ENCODE data around the gene TXLNB.
"Not testable (repeated sequence)": the region's sequence is repeated elsewhere in the genome, so short reads cannot be mapped to it uniquely, and the experiment has no call there.

The TXLNB gene

DNA sequence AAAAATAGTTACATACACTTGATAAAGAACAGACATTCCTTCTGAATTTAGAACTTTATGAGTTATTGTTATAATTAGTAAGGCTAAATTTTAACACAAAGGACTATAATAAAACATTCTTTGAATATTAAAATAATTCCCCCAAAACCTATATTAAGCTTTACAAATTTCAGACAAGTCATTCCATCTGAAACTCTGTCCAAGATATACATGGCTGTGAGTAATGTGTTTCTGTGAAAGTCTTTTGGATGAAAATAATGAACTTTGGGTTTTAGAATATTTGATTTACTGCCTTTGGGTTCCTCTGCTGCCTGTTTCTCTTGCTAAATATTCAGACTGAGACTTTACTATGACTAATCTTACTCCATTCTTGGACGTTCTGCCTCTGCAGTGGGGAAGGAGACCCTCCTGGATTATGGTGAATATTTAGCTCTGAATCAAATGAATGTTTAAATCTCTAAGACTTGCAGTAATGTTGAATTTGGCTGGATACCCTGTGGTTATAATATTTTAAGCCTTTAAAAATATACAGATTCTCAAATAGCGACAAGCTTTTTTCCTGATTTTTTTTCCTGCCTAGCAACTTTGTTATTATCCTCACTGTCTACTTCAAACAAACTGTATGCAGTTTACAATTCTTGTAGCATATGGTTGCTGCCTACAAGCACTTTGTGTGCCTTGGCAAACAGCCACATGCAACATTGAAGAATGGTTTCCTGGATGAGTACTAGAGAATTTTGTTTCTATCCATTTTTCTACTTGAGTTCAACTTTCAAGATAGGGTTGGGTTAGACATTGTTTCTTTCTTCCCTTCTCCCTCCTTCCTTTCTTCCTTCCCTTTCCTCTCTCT, 51.4 kb downstream of the TXLNB start:
- no peaks in the 10 kb centered on the region for H3K27me3 Mint-ChIP-seq
- peaks cover 5% of the 10 kb centered on the region for H3K36me3 Mint-ChIP-seq
- H3K4me1 Mint-ChIP-seq: peaks cover 23% of the 10 kb centered on the region
- no peak overlapping the region for H3K4me3 Mint-ChIP-seq
- H3K27ac Mint-ChIP-seq: peak overlapping the region; percentile 15
- no peaks in the 10 kb centered on the region for H3K9me3 Mint-ChIP-seq

DNA sequence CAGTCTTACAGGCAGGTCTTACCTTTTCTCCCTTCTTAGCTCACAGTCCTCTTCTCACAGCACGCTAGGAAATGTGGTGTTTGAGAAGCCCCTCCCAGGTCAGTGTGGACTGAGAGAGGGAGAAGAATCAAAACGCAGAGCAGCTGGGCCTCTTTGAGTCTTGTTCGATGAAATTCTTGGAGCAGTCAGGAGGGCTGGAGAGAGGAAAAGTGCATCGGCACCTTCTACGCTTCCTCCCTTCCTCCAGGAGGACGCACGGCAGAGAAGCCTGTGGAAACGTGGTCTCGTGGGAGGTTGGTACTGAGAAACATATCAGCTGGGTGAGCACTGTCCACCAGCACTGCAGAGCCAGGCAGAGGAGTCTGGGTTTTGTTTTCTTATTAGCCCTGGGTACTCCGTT, 52.7 kb downstream of the TXLNB start:
- Mint-ChIP-seq H3K36me3 (peaks cover 3% of the 10 kb centered on the region), H3K9me3 (peaks cover 1% of the 10 kb centered on the region), H3K4me1 (peaks cover 14% of the 10 kb centered on the region), H3K27ac (peak overlapping the region; percentile 65), H3K4me3 (no peak overlapping the region), H3K27me3 (no peaks in the 10 kb centered on the region)

DNA sequence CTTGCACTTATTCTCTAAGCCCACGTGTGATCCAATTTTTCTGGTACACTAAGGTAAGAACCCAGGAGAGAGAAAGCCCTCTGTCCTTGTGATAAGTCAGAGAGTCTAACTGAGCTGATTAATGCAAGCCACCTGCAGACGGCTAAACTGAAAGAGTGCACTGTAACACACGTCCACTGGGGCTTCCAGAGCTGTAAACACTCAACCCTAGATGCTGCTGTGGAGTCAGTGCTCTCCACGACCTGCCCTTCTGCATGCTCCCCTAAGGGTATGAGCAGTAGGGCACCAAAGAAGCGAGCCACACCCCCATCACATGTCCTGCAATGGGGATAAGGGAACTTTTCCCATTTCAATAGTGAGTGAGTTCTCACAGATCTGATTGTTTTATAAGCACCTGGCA, 55.7 kb downstream of the TXLNB start:
- no peak overlapping the region for H3K27ac Mint-ChIP-seq
- H3K9me3 Mint-ChIP-seq: peaks cover 4% of the 10 kb centered on the region
- H3K4me3 Mint-ChIP-seq: no peak overlapping the region
- H3K4me1 Mint-ChIP-seq: peaks cover 14% of the 10 kb centered on the region
- no peaks in the 10 kb centered on the region for H3K27me3 Mint-ChIP-seq
- H3K36me3 Mint-ChIP-seq: peaks cover 3% of the 10 kb centered on the region

DNA sequence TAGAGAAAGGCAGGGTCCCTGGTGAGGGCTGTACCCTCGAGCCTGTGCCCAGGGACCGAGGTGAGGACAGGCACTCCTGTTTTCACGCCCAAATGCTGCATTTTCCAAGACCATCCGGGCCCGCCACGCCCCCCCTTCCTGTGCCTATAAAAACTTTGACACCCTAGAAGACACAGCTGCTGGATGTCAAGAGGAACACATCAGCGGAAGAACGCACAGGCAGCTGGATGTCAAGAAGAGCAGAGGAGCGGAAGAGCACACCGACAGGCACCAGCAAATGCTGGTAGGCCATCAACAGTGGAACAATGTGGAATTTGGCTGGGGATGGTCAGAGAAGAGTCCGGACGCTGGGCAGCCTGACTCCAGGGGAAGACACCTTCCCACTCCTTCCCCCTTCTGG, 56.1 kb downstream of the TXLNB start:
- H3K27ac Mint-ChIP-seq: no peak overlapping the region
- H3K36me3 Mint-ChIP-seq: peaks cover 3% of the 10 kb centered on the region
- H3K9me3 Mint-ChIP-seq: peaks cover 4% of the 10 kb centered on the region
- H3K4me1 Mint-ChIP-seq: peaks cover 14% of the 10 kb centered on the region
- no peaks in the 10 kb centered on the region for H3K27me3 Mint-ChIP-seq
- H3K4me3 Mint-ChIP-seq: no peak overlapping the region

DNA sequence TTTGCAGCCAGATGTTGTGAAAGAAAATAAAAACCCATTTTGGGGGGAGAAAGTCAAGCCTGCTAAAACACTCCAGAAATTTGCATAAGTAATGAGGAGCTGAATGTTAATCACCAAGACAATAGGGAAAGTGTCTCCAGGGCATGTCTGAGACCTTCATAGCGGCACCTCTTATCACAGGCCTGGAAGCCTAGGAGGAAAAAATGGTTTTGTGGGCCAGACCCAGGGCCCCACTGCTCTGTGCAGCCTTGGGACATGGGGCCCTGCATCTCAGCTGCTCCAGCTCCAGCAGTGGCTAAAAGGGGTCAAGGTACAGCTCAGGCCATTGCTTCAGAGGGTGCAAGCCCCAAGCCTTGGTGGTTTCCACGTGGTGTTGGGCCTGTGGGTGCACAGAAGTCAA, 57.6 kb downstream of the TXLNB start:
- not testable (repeated sequence) for H3K9me3 Mint-ChIP-seq, H3K4me3 Mint-ChIP-seq, H3K27ac Mint-ChIP-seq, H3K27me3 Mint-ChIP-seq, H3K36me3 Mint-ChIP-seq
- peaks cover 17% of the 10 kb centered on the region for H3K4me1 Mint-ChIP-seq

DNA sequence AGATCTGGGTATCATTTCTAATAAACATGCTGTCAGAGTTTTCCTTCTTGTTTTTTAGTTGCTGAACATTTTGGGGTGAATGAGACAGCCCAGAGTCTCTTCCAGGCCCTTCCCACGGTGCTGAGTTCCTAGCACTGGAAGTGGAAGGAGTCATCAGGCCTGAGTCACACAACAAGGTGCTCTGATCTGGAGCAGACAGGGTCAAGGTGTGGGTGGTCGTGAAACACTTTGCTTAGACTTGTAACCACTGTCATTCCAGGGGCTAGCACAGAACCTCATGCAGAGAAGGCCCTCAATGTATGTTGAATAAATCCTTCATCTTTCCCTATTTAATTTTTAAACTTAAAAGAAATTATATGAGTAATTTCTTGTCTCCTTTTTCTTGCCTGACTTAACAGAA, 60.6 kb downstream of the TXLNB start:
- peaks cover 3% of the 10 kb centered on the region for H3K36me3 Mint-ChIP-seq
- no peak overlapping the region for H3K27ac Mint-ChIP-seq
- H3K4me1 Mint-ChIP-seq: peaks cover 13% of the 10 kb centered on the region
- H3K9me3 Mint-ChIP-seq: peaks cover 4% of the 10 kb centered on the region
- no peak overlapping the region for H3K4me3 Mint-ChIP-seq
- H3K27me3 Mint-ChIP-seq: no peaks in the 10 kb centered on the region

DNA sequence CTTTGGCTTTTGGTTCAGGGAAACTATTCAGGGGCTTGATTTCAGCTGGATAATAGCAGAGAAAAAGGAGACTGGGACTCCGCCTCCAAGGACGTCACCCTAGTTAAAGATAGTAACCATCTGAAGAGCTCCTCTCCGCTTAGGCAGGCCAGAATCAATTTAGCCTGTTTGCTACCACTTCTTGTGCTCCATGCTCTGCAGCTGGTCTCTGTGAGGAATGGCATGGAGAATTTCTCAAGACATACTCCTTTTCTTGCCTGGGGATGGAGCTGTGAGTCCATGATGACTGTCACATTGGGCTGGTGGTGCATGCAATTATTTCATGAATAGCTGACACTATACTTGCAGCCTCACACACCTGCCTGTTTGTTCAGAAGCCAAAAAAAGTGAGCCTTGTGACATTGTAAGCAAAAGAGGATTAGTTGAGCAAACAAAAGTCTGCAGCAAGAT, 61.4 kb downstream of the TXLNB start:
- peaks cover 3% of the 10 kb centered on the region for H3K36me3 Mint-ChIP-seq
- H3K27ac Mint-ChIP-seq: no peak overlapping the region
- H3K27me3 Mint-ChIP-seq: no peaks in the 10 kb centered on the region
- peaks cover 13% of the 10 kb centered on the region for H3K4me1 Mint-ChIP-seq
- H3K9me3 Mint-ChIP-seq: peaks cover 4% of the 10 kb centered on the region
- H3K4me3 Mint-ChIP-seq: no peak overlapping the region

DNA sequence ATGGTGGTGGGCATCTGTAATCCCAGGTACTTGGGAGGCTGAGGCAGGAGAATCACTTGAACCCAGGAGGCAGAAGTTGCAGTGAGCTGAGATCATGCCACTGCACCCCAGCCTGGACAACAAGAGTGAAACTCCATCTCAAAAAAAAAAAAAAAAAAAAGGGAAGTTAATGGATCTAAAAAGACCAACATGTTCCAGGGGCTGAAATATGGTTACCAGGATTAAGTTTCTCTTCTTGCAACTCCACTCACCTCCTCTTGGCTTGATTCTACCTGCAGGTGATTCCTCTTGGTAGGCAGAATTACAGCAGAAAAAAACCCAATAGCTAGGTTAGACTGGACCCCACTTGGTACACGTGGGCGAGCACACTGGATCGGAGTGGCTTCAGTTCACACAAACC, 63.4 kb downstream of the TXLNB start:
- H3K4me1 Mint-ChIP-seq: peaks cover 13% of the 10 kb centered on the region
- H3K9me3 Mint-ChIP-seq, H3K27ac Mint-ChIP-seq, H3K27me3 Mint-ChIP-seq, H3K4me3 Mint-ChIP-seq, H3K36me3 Mint-ChIP-seq: not testable (repeated sequence)

DNA sequence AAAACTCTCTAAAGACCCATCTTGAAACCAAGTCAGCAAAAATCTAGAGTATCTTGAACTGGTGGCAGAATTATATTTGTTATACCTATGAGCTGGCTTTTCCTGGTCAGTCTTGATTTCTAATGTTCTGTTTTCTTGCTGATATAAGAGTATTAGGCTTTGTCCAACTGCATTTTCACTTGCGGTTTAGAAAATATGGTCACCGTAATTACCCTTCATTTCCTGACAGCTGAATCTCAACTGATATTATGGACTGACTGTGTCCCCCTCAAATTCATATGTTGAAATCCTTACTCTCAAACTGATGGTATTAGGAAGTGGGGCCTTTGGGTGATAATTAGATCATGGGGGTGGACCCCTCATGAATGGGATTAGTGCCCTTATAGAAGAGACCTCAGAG, 72.1 kb downstream of the TXLNB start:
- H3K27me3 Mint-ChIP-seq: no peaks in the 10 kb centered on the region
- H3K4me1 Mint-ChIP-seq: peaks cover 9% of the 10 kb centered on the region
- H3K4me3 Mint-ChIP-seq: no peak overlapping the region
- H3K9me3 Mint-ChIP-seq: peaks cover 4% of the 10 kb centered on the region
- peak overlapping the region; percentile 3 for H3K27ac Mint-ChIP-seq
- H3K36me3 Mint-ChIP-seq: peaks cover 3% of the 10 kb centered on the region

DNA sequence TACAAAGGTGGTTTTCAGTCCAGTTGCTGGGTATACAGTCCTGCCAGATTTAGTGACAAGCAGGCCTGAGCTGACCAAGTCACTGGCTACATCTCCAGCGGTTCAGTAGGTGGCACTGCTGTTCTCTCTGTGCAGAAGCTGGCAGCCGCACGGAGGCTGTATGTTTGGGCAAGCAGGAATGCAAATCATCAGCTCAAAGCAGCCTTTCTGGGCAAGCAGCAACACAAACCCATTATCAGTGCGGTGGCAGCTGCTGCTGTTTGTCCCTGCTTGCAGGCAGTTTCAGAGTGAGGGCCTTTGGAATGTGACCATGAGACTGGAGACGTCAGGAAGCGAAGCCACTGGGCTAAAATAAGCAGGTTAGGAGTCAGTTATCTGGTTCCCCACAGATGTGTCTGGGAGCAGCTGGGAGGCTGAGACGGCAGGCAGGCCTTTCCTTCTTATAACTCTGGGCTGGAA, 72.5 kb downstream of the TXLNB start:
- H3K4me1 Mint-ChIP-seq: peaks cover 9% of the 10 kb centered on the region
- H3K9me3 Mint-ChIP-seq: peaks cover 4% of the 10 kb centered on the region
- H3K27ac Mint-ChIP-seq: peak overlapping the region; percentile 3
- no peaks in the 10 kb centered on the region for H3K27me3 Mint-ChIP-seq
- H3K36me3 Mint-ChIP-seq: peaks cover 3% of the 10 kb centered on the region
- no peak overlapping the region for H3K4me3 Mint-ChIP-seq

DNA sequence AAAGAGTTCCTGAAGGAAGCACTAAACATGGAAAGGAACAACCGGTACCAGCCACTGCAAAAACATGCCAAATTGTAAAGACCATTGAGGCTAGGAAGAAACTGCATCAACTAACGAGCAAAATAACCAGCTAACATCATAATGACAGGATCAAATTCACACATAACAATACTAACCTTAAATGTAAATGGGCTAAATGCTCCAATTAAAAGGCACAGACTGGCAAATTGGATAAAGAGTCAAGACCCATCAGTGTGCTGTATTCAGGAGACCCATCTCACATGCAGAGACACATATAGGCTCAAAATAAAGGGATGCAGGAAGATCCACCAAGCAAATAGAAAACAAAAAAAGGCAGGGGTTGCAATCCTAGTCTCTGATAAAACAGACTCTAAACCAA, 79.3 kb downstream of the TXLNB start:
- H3K9me3 Mint-ChIP-seq, H3K4me3 Mint-ChIP-seq, H3K27me3 Mint-ChIP-seq, H3K27ac Mint-ChIP-seq: not testable (repeated sequence)
- Mint-ChIP-seq H3K4me1 (peaks cover 12% of the 10 kb centered on the region), H3K36me3 (peaks cover 24% of the 10 kb centered on the region)

DNA sequence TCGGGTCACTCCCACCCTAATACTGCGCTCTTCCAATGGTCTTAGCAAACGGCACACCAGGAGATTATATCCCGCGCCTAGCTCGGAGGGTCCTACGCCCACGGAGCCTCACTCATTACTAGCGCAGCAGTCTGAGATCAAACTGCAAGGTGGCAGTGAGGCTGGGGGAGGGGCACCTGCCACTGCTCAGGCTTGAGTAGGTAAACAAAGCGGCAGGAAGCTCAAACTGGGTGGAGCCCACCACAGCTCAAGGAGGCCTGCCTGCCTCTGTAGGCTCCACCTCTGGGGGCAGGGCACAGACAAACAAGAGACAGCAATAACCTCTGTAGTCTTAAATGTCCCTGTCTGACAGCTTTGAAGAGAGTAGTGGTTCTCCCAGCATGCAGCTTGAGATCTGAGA, 81.0 kb downstream of the TXLNB start:
- not testable (repeated sequence) for H3K4me3 Mint-ChIP-seq, H3K27me3 Mint-ChIP-seq, H3K27ac Mint-ChIP-seq
- Mint-ChIP-seq H3K36me3 (peaks cover 27% of the 10 kb centered on the region), H3K4me1 (peaks cover 15% of the 10 kb centered on the region), H3K9me3 (peaks cover 13% of the 10 kb centered on the region)

DNA sequence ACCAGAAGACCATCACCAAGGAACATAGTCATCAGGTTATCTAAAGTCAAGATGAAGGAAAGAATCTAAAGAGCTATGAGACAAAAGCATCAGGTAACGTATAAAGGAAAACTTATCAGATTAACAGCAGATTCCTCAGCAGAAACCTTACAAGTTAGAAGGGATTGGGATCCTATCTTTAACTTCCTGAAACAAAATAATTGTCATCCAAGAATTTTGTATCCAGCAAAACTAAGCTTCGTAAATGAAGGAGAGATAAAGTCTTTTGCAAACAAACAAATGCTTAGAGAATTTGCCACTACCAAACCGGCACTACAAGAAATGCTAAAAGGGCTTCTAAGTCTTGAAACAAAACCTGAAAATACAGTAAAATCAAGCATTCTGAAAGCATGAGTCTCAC, 86.0 kb downstream of the TXLNB start:
- Mint-ChIP-seq H3K36me3 (peaks cover 20% of the 10 kb centered on the region), H3K27ac (no peak overlapping the region), H3K27me3 (no peaks in the 10 kb centered on the region), H3K9me3 (peaks cover 13% of the 10 kb centered on the region), H3K4me1 (peaks cover 15% of the 10 kb centered on the region), H3K4me3 (no peak overlapping the region)

DNA sequence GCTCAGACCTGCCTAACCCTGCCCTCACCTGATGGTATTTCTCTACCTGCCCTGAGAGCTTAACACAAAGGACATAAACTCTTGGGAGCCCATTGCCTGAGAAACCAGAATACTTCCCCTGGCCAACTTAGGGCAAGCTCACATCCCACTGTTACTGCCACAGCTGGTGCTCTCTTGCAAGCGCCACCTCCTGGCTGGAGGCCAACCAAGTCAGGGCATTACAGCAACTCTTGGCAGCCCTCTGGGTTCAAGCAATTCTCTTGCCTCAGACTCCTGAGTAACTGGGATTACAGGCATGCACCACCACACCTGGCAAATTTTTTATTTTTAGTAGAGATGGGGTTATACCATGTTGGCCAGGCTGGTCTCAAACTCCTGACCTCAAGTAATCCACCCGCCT, 86.8 kb downstream of the TXLNB start:
- H3K27me3 Mint-ChIP-seq: no peaks in the 10 kb centered on the region
- peaks cover 13% of the 10 kb centered on the region for H3K9me3 Mint-ChIP-seq
- no peak overlapping the region for H3K27ac Mint-ChIP-seq
- H3K4me1 Mint-ChIP-seq: peaks cover 7% of the 10 kb centered on the region
- H3K36me3 Mint-ChIP-seq: peaks cover 22% of the 10 kb centered on the region
- H3K4me3 Mint-ChIP-seq: no peak overlapping the region

DNA sequence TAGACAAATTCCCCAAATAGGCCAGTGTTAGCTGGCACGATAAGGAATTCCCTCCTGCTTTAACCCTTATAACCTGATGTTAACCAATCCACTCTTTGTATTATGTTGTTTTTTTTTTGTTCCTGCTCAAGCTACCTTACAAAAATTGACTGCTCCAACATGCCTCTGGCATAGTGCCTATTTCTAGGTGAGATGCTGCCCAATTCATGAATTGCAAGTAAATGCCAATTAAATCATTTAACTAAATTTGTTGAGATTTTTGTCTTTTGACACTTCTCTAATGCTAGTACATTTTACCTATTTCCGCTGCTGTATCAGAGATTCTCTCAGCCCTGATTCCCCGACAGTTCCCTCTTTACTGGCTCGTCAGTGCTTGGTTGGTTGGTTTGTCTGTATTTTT, 90.4 kb downstream of the TXLNB start:
- Mint-ChIP-seq H3K27me3 (no peaks in the 10 kb centered on the region), H3K27ac (no peak overlapping the region), H3K36me3 (peaks cover 2% of the 10 kb centered on the region), H3K4me3 (no peak overlapping the region), H3K9me3 (no peaks in the 10 kb centered on the region), H3K4me1 (no peaks in the 10 kb centered on the region)

DNA sequence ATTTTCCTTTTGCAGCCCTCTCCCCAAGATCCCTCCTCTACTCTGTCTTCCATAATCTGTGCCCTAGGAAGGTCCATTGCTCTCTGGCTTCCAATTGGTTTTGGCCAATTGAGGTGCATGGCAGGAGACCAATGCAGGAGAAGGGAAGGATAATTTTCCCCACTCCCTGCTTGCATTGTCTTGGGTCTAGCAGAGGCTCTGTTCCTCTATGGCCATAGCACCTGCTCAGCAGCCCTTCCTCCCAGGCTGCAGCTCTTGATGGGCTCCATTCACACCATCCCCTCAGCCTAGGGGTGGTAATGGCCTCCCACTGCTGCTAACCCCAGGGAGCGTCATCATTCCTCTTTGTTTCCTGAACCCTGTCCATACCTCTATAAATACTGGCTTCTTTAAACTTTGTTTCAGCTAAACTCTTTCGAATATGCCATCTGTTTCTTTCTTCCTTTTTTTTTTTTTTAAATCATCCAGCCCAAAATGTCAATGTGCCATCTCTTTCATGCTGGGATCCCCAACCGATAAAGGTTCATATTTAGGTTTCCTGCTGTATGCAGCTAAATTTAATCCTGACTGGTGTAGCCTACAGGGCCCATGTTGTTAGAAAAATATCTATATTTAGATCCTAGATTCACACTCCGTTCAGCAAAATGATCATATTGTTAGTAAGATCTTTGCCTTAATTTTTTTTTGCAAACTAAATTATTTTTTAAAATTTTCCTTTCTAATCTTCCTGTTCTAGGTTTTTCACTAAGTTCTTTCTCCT, 93.1 kb downstream of the TXLNB start:
- no peak overlapping the region for H3K4me3 Mint-ChIP-seq
- H3K27me3 Mint-ChIP-seq: no peaks in the 10 kb centered on the region
- no peak overlapping the region for H3K27ac Mint-ChIP-seq
- H3K4me1 Mint-ChIP-seq: peaks cover 5% of the 10 kb centered on the region
- H3K9me3 Mint-ChIP-seq: no peaks in the 10 kb centered on the region
- H3K36me3 Mint-ChIP-seq: peaks cover 5% of the 10 kb centered on the region
